BLaER1 (cell line): ENCODE results near the gene MAD2L2.

Experiments
- H3K27ac ChIP-seq: shearing (Covaris generic); formaldehyde crosslinking; 2 replicates; pipeline ENCODE4 v1.8.1; 2022
- H3K27me3 ChIP-seq: shearing (Covaris generic); formaldehyde crosslinking; 2 replicates; pipeline ENCODE4 v1.8.1; 2022
- H3K36me3 ChIP-seq: shearing (Covaris generic); formaldehyde crosslinking; 2 replicates; pipeline ENCODE4 v1.8.1; 2022
- H3K4me1 ChIP-seq: shearing (Covaris generic); formaldehyde crosslinking; 2 replicates; pipeline ENCODE4 v1.8.1; 2022
- H3K4me2 ChIP-seq: shearing (Covaris generic); formaldehyde crosslinking; 2 replicates; pipeline ENCODE4 v1.8.1; 2022
- H3K4me3 ChIP-seq: shearing (Covaris generic); formaldehyde crosslinking; 2 replicates; pipeline ENCODE4 v1.8.1; 2022
- H3K9ac ChIP-seq: shearing (Covaris generic); formaldehyde crosslinking; 2 replicates; pipeline ENCODE4 v1.8.1; 2022
- H3K9me3 ChIP-seq: shearing (Covaris generic); formaldehyde crosslinking; 2 replicates; pipeline ENCODE4 v1.8.1; 2022
- H4K20me1 ChIP-seq: shearing (Covaris generic); formaldehyde crosslinking; 2 replicates; pipeline ENCODE4 v1.8.1; 2022
- Cebpa-rat ChIP-seq: shearing (Covaris generic); IDR thresholded peaks from 2 replicates; pipeline ENCODE4 v1.8.1; 2022

The MAD2L2 gene

GRCh38 chr1:11641776-11642305, 39.1 kb downstream of the MAD2L2 start:
- H3K9ac ChIP-seq: no peak overlapping the region
- H3K27ac ChIP-seq: no peak overlapping the region
- peaks cover 27% of the 10 kb centered on the region for H3K4me1 ChIP-seq
- peak overlapping the region; percentile 77 for H3K4me2 ChIP-seq
- peaks cover 11% of the 10 kb centered on the region; the same call in 1 of the 2 replicates for H4K20me1 ChIP-seq
- H3K27me3 ChIP-seq: no peaks in the 10 kb centered on the region
- H3K9me3 ChIP-seq: no peaks in the 10 kb centered on the region
- TF ChIP-seq Cebpa-rat: no peak
- H3K4me3 ChIP-seq: no peak overlapping the region
- no peaks in the 10 kb centered on the region for H3K36me3 ChIP-seq

- no peaks in the 10 kb centered on the region for H3K27me3 ChIP-seq
- TF ChIP-seq Cebpa-rat: no peak
- H3K9ac ChIP-seq: peak overlapping the region; percentile 0; the same call in 1 of the 2 replicates
- peaks cover 30% of the 10 kb centered on the region for H3K4me1 ChIP-seq
- no peak overlapping the region for H3K4me3 ChIP-seq
- H4K20me1 ChIP-seq: peaks cover 12% of the 10 kb centered on the region; the same call in 1 of the 2 replicates
- no peaks in the 10 kb centered on the region for H3K9me3 ChIP-seq
- H3K4me2 ChIP-seq: peak overlapping the region; percentile 77
- H3K36me3 ChIP-seq: no peaks in the 10 kb centered on the region
- no peak overlapping the region for H3K27ac ChIP-seq
These were observed 40.0 kb downstream of the MAD2L2 start for GRCh38 chr1:11640944-11641343.

- Histone ChIP-seq H3K36me3 (no peaks in the 10 kb centered on the region), H3K4me3 (no peak overlapping the region), H3K4me2 (peak overlapping the region; percentile 77), H3K4me1 (peaks cover 38% of the 10 kb centered on the region), H3K27ac (no peak overlapping the region), H4K20me1 (peaks cover 14% of the 10 kb centered on the region), H3K9me3 (no peaks in the 10 kb centered on the region), H3K9ac (no peak overlapping the region), H3K27me3 (no peaks in the 10 kb centered on the region)
- no peak for TF ChIP-seq Cebpa-rat
These were observed 40.8 kb downstream of the MAD2L2 start for GRCh38 chr1:11640101-11640500.

- H3K9me3 ChIP-seq: no peaks in the 10 kb centered on the region
- no peak overlapping the region for H3K4me2 ChIP-seq
- no peak overlapping the region for H3K9ac ChIP-seq
- H4K20me1 ChIP-seq: peaks cover 21% of the 10 kb centered on the region
- no peak overlapping the region for H3K4me3 ChIP-seq
- H3K4me1 ChIP-seq: peaks cover 46% of the 10 kb centered on the region
- H3K36me3 ChIP-seq: no peaks in the 10 kb centered on the region
- no peak for TF ChIP-seq Cebpa-rat
- H3K27me3 ChIP-seq: no peaks in the 10 kb centered on the region
- H3K27ac ChIP-seq: no peak overlapping the region
These were observed 41.6 kb downstream of the MAD2L2 start for GRCh38 chr1:11639372-11639771.

- no peak overlapping the region for H3K4me2 ChIP-seq
- H3K4me1 ChIP-seq: peaks cover 56% of the 10 kb centered on the region
- H3K27ac ChIP-seq: no peak overlapping the region
- peaks cover 25% of the 10 kb centered on the region for H4K20me1 ChIP-seq
- H3K4me3 ChIP-seq: no peak overlapping the region
- TF ChIP-seq Cebpa-rat: no peak
- no peaks in the 10 kb centered on the region for H3K27me3 ChIP-seq
- no peaks in the 10 kb centered on the region for H3K36me3 ChIP-seq
- no peaks in the 10 kb centered on the region for H3K9me3 ChIP-seq
- H3K9ac ChIP-seq: no peak overlapping the region
These were observed 42.8 kb downstream of the MAD2L2 start for GRCh38 chr1:11638121-11638520.

- no peak overlapping the region for H3K9ac ChIP-seq
- H3K4me3 ChIP-seq: no peak overlapping the region; the same call in 1 of the 2 replicates
- peaks cover 43% of the 10 kb centered on the region for H3K4me1 ChIP-seq
- no peak for TF ChIP-seq Cebpa-rat
- H4K20me1 ChIP-seq: peaks cover 25% of the 10 kb centered on the region
- H3K4me2 ChIP-seq: peak overlapping the region; percentile 78
- H3K27ac ChIP-seq: no peak overlapping the region
- no peaks in the 10 kb centered on the region for H3K36me3 ChIP-seq
- H3K27me3 ChIP-seq: no peaks in the 10 kb centered on the region
- H3K9me3 ChIP-seq: no peaks in the 10 kb centered on the region
These were observed 46.4 kb downstream of the MAD2L2 start for GRCh38 chr1:11634365-11635192.

GRCh38 chr1:11629184-11630016, 51.5 kb downstream of the MAD2L2 start:
- Histone ChIP-seq H3K9ac (no peak overlapping the region), H3K9me3 (no peaks in the 10 kb centered on the region), H4K20me1 (peaks cover 4% of the 10 kb centered on the region), H3K4me2 (0 out of 2 replicates have a peak overlapping the region, but pooled peaks have one; percentile 9), H3K4me1 (peaks cover 27% of the 10 kb centered on the region), H3K36me3 (no peaks in the 10 kb centered on the region), H3K27me3 (no peaks in the 10 kb centered on the region), H3K27ac (no peak overlapping the region), H3K4me3 (no peak overlapping the region)
- no peak for TF ChIP-seq Cebpa-rat

- Histone ChIP-seq H3K27ac (no peak overlapping the region), H3K9ac (no peak overlapping the region), H3K4me2 (no peak overlapping the region), H3K4me3 (no peak overlapping the region), H3K9me3 (no peaks in the 10 kb centered on the region), H3K27me3 (no peaks in the 10 kb centered on the region), H3K4me1 (peaks cover 21% of the 10 kb centered on the region), H3K36me3 (no peaks in the 10 kb centered on the region), H4K20me1 (no peaks in the 10 kb centered on the region)
- no peak for TF ChIP-seq Cebpa-rat
These were observed 52.2 kb downstream of the MAD2L2 start for GRCh38 chr1:11628767-11629166.

GRCh38 chr1:11626551-11626950, 54.4 kb downstream of the MAD2L2 start:
- no peak overlapping the region for H3K4me2 ChIP-seq
- H4K20me1 ChIP-seq: no peaks in the 10 kb centered on the region
- H3K9me3 ChIP-seq: no peaks in the 10 kb centered on the region
- no peak overlapping the region for H3K27ac ChIP-seq
- H3K27me3 ChIP-seq: no peaks in the 10 kb centered on the region
- H3K4me1 ChIP-seq: peaks cover 13% of the 10 kb centered on the region
- no peak overlapping the region for H3K4me3 ChIP-seq
- TF ChIP-seq Cebpa-rat: no peak
- no peaks in the 10 kb centered on the region for H3K36me3 ChIP-seq
- H3K9ac ChIP-seq: no peak overlapping the region
